GM21390 (cell line): ENCODE data around the gene INPP4B.
"Not testable (repeated sequence)": the region's sequence is repeated elsewhere in the genome, so short reads cannot be mapped to it uniquely, and the experiment has no call there.

ENCODE experiments used
- ATAC-seq: cut with Tn5 transposase; IDR thresholded peaks from one replicate; pipeline ENCODE4 v1.9.1; 2021; ENCODE audit not compliant: unreplicated experiment

INPP4B gene

GRCh38 chr4:142419712-142420111 is 426.4 kb downstream of the INPP4B start:
- no peak for ATAC-seq

GRCh38 chr4:142418697-142419096 is 427.4 kb downstream of the INPP4B start:
- ATAC-seq = no peak

DNA sequence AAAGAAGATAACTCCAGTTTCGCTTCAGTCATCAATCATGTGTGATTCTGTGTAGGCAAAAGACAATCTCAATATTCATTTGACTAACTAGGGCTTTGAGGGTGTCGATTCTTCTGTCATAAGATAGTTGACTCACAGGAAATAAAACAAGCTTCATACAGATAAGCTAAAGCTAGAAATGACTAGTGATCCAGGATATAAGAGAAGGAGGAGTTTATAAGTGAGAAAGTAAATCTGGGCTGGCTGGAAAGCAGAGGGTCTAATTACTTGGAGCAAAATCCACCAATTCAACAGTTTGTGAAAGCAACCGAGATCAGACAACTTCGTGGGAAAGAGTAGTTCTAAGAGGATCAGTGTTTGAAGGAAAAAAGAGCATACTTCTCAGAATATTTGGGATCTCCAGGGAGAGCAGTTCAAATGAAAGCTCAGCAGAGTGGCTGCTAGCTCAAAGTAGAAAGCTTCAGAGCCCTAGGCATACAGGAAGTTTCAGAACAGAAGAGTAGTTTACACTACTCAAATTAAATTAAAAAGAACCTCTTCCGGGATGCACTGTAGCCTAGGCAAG is 429.3 kb downstream of the INPP4B start:
- ATAC-seq = no peak

DNA sequence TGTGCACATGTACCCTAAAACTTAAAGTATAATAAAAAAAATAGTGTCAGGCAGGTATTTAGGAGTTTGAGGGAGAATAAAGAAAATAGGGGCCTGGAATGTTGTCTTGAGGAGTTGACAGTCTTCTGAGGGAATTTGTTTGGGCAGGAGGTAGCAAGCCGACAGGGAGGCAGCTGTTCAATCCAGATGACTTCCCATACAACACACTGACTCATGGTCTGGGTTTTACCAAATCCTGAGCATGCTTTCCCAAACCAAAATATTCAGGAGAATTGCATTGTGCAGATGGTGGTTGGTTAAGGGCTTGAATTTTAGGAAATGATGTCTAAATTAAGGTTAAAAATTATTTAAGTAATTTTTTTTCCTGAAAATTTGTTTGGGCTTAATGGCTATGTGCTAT is 430.0 kb downstream of the INPP4B start:
- ATAC-seq = no peak

DNA sequence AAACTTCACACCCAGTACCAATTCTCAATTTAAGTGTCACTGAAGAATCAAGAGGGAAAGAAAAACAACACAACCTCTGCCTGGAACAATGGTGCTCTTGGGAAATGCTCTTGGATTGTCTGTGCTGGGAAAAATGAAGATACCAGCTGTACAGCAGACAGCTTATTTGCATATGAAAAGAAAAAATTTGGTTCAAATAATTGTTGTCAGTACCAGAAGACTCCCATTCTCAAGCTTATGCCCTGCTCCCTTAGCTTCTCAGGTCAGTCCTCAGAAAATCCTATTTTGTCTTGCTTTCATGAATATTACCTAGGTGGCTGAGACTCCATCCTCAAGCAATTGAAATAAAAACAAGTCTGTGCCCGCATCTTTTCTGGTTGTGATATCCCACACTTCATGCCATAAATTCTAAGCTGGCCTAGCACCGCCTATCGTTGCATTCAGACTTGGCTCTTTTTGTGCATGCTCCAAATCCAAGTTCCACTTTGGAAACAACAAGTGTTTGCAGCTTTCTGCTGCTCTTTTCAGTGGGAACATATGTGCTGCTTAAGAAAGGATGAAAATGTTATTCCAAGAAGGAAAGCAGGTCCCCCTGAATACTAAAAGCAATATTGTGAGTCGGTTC is 431.6 kb downstream of the INPP4B start:
- ATAC-seq = no peak

DNA sequence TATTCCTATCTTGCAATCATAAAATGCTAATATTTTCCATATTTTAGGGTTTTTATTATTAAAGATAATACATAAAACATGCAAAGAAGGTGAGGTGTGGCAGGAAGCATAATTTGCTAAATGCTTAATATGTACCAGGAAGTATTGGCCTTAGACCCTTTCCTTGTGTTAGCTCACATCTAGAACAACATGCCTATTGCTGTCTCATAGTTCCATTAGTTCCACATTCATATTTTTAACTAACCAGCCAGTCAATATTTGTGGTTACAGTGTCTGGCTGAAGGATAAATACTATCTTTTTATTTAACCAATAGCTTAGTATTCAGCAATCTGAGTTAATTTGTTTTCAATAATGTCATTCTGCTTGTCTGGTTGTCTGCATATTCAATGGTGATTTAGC is 432.6 kb downstream of the INPP4B start:
- no peak for ATAC-seq

- no peak for ATAC-seq
Measured at GRCh38 chr4:142411993-142412392, 434.1 kb downstream of the INPP4B start.

DNA sequence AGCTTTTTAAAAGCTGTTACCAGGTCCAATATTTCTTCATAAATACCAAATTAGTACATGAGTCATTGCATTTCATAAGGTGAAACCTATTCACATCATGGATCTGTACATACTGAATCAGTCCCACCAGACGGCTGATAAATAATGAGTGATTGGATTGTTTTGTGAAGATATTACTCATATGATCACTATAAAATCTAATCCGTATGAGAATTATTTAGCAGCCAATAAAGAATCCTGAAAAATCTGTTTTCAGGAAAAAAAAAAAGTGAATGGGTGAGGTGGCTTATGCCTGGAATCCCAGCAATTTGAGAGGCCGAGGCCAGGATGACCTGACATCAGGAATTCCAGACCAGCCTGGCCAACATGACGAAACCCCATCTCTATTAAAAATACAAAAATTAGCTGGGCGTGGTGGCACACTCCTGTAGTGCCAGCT is 438.1 kb downstream of the INPP4B start:
- ATAC-seq = no peak

- no peak for ATAC-seq
Measured at GRCh38 chr4:142407596-142407995, 438.5 kb downstream of the INPP4B start.

DNA sequence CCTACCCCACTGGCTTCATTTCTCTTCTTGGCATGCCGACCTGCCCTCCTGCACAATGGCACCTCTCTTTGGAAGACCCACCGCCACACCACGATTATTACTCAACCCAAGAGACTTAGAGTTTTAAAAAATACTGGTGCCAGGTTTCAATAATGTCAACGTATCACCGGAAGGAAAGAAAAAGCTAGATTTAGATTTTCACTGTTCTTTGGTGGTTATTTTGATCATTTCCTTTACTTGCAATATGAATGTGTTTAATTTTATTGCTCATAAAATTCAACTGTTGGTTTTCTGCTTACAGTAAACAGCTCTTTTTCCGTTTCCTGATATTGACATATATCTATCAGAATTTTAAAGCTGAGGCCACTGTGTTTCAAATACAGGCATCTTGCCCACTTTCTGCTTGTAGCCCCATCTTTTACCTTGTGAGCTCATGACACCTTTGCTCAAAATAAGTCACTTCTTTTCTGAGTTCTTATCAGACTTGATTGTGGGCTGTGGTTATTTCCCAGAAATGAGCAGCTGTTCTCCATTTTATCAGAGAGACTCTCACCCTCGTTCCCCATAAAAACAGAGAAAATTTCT is 439.1 kb downstream of the INPP4B start:
- ATAC-seq = no peak

DNA sequence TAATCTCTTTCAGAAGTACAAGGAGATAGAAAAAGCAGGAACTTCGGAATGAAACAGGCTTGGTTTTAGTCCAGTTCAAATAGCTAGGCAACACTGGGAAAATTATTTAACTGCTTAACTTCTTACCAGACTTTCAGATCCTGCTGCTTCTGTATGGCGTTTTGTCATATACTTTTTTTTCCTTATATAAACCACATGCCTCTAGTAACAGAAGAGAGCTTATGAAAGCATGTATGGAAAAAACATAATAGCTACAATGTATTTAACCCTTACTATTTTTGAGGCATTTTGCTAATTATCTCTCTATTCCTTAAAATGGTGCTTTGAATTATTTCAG is 439.6 kb downstream of the INPP4B start:
- ATAC-seq = no peak

DNA sequence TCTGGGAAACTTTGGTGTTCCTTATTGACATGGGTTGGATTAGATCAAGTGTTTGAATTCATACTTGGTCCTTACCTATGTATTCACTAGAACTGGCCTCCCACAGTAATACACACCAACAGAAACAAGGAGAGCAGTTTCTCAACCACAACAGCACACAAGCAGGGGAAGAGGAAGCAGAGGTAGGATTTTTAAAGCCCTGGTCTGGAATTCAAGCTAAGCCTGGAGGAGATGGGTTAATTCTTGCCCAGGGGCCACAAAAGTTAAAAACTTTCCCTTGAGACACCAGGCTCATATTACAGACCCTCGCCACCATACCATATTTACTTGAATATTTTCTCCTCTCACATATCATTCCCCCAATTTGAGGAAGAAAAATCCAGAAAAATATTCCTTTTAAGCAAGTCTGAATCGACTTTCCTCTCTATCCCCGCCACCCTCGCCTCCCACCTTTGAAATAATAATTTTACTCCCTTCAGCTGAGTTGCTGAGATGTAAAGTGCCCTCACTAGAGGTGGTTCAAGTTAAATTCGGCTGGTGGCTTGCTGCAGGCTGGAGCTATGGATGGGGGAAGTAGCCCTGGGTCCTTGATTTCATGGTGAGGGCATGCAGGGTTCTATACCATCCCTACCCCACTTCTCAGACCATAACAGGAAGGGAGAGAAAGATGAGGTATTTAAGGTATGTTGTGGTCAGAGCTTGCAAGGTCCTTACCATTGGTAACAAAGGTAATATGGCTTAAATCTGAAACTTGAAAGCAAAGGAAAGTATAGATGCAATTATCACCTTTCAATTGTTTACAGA is 440.2 kb downstream of the INPP4B start:
- ATAC-seq = peak; percentile 38

- peak; percentile 68 for ATAC-seq
Measured at GRCh38 chr4:142405021-142405694, 440.9 kb downstream of the INPP4B start.

- ATAC-seq = no peak
Measured at GRCh38 chr4:142404191-142404611, 441.9 kb downstream of the INPP4B start.

- ATAC-seq = no peak
Measured at GRCh38 chr4:142402900-142403299, 443.2 kb downstream of the INPP4B start.

- ATAC-seq = no peak
Measured at GRCh38 chr4:142402156-142402555, 443.9 kb downstream of the INPP4B start.

- ATAC-seq = not testable (repeated sequence)
Measured at GRCh38 chr4:142397364-142397991, 448.6 kb downstream of the INPP4B start.

DNA sequence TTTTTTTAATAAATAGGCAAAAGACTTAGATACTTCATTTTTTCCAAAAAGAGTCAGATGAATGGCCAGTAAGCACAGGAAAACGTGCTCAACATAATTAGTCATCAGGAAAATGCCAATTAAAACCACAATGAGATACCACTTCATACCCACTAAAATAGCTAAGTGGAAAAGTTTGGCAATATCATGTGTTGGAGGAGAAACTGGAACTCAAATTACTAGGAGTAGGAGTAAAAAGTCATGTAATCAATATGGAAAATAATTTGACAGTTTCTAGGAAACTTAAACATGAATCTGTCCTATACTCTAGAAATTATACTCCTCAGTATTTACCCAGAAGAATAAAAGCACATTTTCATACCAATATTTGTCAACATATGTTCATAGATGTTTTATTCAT is 449.8 kb downstream of the INPP4B start:
- ATAC-seq = no peak

GRCh38 chr4:142393127-142393526 is 453.0 kb downstream of the INPP4B start:
- no peak for ATAC-seq

DNA sequence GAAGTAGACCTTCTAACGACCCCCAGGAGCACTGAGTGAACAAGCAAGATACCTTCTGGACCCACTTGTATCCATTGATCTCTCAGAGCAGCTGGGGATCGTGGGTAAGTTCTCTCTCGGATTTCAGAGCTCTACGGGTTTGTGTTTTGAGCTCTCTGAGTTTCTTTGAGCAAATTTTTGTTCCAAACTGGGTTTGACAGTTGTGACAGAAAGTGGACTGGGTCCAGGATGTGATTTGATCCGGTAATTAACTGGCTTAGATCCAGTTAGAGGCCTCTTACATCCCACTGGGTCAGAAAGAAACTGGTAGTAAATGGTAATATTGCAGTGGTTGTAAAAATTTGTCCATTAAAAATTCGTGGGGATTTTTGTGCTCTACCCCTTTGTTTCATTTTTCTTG is 459.2 kb downstream of the INPP4B start:
- no peak for ATAC-seq

DNA sequence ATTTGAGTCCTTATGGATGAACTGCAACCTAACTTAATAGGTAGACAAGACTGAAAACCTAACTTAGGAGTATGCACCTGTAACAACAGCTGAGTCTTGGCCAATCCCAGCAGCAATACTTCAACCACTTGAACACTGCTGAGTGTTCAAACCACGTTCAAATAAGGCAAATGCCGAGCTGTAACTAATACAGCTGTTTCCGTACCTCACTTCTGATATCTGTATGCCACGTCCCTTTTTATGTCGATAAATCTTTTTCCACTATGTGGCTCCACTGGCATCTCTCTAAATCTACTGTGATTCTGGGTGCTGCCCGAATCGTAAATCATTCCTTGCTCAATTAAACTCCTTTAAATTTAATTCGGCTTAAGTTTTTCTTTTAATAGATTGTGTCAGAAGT is 459.7 kb downstream of the INPP4B start:
- no peak for ATAC-seq
